ENCODE results near the gene EIF2D. TPM values are rescaled to one million over a fixed set of nuclear protein-coding genes. Genes with fewer than 3 reads are reported as not detected.
"Not testable (repeated sequence)": the region's sequence is repeated elsewhere in the genome, so short reads cannot be mapped to it uniquely, and the experiment has no call there.

EIF2D gene
- total RNA-seq, 3 donors from 2014 or later (not counting 1 experiment from before 2014, with no cell fraction given): 31.8 to 34.6 (median 32.7) TPM

GRCh38 chr1:206582537-206582936, 29.7 kb downstream of the EIF2D start:
- no peak for TF ChIP-seq CTCF (IDR thresholded peaks at IDR 0.05)
- H3K4me1 ChIP-seq (ENCODE audit: control insufficient read depth, insufficient read depth, low read length): peaks cover 65% of the 10 kb centered on the region
- no peaks in the 10 kb centered on the region for H3K9me3 ChIP-seq (ENCODE audit: control insufficient read depth, insufficient read depth, low read length)
- peak overlapping the region; percentile 90 to 100 for H3K27ac Mint-ChIP-seq
- H3K27ac ChIP-seq (ENCODE audit: low read length): peak overlapping the region; percentile 98
- no peaks in the 10 kb centered on the region for H3K27me3 Mint-ChIP-seq (ENCODE audit: low read depth in 2 of 2)
- intact Hi-C loops (cut with micrococcal nuclease): loop anchor here (5.0 kb wide), 1 partner anchor 1295 kb away; no protein-coding TSS in a partner anchor
- no peak overlapping the region for H3K4me3 ChIP-seq (ENCODE audit: low read length)
- DNase-seq (no peak), ATAC-seq (no peak)
- no peaks in the 10 kb centered on the region for H3K27me3 ChIP-seq (ENCODE audit: control insufficient read depth, insufficient read depth, low read length)
- peaks cover 70 to 74% of the 10 kb centered on the region in 2 donors for H3K4me1 Mint-ChIP-seq
- no peaks in the 10 kb centered on the region for H3K36me3 Mint-ChIP-seq
- 74% methylated on average over 5 of the region's 5 CpGs for WGBS (ENCODE audit: insufficient coverage)
- H3K9me3 Mint-ChIP-seq: no peaks in the 10 kb centered on the region
- peak overlapping the region; percentile 94 for H3K4me3 Mint-ChIP-seq
- H3K36me3 ChIP-seq (ENCODE audit: control insufficient read depth, insufficient read depth, low read length): peaks cover 66% of the 10 kb centered on the region

DNA sequence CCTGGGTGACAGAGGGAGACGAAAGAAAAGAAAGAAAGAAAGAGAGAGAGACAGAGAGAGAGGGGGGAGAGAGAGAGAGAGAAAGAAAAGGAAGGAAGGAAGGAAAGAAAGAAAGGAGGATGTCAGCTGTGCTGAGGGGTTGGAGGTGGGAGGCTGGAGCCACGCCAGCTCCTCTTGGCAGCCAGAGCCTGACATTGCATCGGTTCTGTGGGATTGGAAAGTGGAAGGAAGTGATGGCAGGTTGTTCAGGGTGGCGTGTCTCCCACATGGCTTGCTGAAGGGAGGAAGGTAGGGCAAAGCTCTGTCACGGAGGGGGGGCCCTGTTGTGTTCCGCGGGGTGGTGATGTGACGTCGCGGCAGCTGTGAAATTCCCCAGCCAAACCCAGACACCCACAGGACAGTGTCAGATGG, 30.7 kb downstream of the EIF2D start:
- no peak overlapping the region for H3K4me3 ChIP-seq (ENCODE audit: low read length)
- H3K4me1 ChIP-seq (ENCODE audit: control insufficient read depth, insufficient read depth, low read length): peaks cover 74% of the 10 kb centered on the region
- DNase-seq (peak; percentile 79 to 92), ATAC-seq (peak; percentile 53 to 77 (median 71))
- H3K27me3 ChIP-seq (ENCODE audit: control insufficient read depth, insufficient read depth, low read length): no peaks in the 10 kb centered on the region
- 8% methylated on average over 10 of the region's 10 CpGs for WGBS (ENCODE audit: insufficient coverage)
- Mint-ChIP-seq H3K27ac (peak overlapping the region; percentile 90 to 100), H3K27me3 (ENCODE audit: low read depth in 2 of 2) (no peaks in the 10 kb centered on the region), H3K36me3 (no peaks in the 10 kb centered on the region), H3K4me1 (peaks cover 78 to 80% of the 10 kb centered on the region in 2 donors), H3K4me3 (peak overlapping the region; percentile 94), H3K9me3 (no peaks in the 10 kb centered on the region)
- peak overlapping the region; percentile 98 for H3K27ac ChIP-seq (ENCODE audit: low read length)
- no peaks in the 10 kb centered on the region for H3K9me3 ChIP-seq (ENCODE audit: control insufficient read depth, insufficient read depth, low read length)
- intact Hi-C loops (cut with micrococcal nuclease): loop anchor here (2.0 to 5.0 kb wide), 2 partner anchors 77 to 1294 kb away; no protein-coding TSS in a partner anchor
- H3K36me3 ChIP-seq (ENCODE audit: control insufficient read depth, insufficient read depth, low read length): peaks cover 57% of the 10 kb centered on the region
- TF ChIP-seq CTCF (IDR thresholded peaks at IDR 0.05): no peak

- not testable (repeated sequence) for H3K9me3 Mint-ChIP-seq; H3K4me3 ChIP-seq (ENCODE audit: low read length); ATAC-seq; DNase-seq; H3K36me3 Mint-ChIP-seq; H3K9me3 ChIP-seq (ENCODE audit: control insufficient read depth, insufficient read depth, low read length); H3K27me3 Mint-ChIP-seq (ENCODE audit: low read depth in 2 of 2); H3K27me3 ChIP-seq (ENCODE audit: control insufficient read depth, insufficient read depth, low read length)
- Histone ChIP-seq H3K27ac (ENCODE audit: low read length) (peak overlapping the region; percentile 98), H3K4me1 (ENCODE audit: control insufficient read depth, insufficient read depth, low read length) (peaks cover 79% of the 10 kb centered on the region), H3K36me3 (ENCODE audit: control insufficient read depth, insufficient read depth, low read length) (peaks cover 52% of the 10 kb centered on the region)
- Mint-ChIP-seq H3K4me3 (peak overlapping the region; percentile 94), H3K27ac (peak overlapping the region; percentile 90 to 100), H3K4me1 (peaks cover 83 to 84% of the 10 kb centered on the region in 2 donors)
- intact Hi-C loops (cut with micrococcal nuclease): loop anchor here (2.0 to 5.0 kb wide), 2 partner anchors 76 to 1294 kb away; no protein-coding TSS in a partner anchor
- WGBS (ENCODE audit: insufficient coverage): 87% methylated on average over 7 of the region's 7 CpGs
Measured at GRCh38 chr1:206581114-206581497, 31.2 kb downstream of the EIF2D start.

DNA sequence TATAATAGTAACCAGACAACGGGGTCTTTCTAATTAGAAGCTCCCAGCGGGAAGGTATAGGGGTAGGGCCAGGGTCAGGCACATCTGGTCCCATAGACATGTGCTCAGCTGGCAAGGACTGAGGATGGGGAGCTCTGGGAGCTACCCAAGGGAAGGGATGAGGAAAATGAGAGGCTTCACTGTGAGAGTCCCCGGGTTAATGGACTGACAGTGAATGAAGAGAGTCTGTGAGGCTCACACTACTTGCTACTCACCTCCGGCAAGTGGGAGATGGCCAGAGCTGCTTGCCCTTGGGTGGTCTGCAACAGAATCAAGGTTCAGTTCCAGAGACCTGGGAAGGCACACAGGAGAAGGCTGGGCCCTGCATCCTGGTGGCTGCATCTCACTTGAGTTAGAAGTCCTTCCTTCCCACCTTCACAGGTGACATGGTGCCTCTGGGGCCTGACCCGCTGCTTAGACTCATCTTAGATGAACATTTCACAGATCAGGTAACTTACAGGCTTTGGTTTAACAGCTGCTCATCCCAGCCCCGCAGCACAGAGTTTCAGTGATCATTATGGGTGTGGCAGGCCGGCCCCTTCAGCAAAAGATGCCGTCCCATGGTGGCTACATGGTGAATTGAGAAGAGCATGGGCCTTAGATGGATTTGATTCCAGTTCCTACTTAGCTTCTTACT, 31.7 kb downstream of the EIF2D start:
- peak overlapping the region; percentile 94 for H3K4me3 Mint-ChIP-seq
- H3K27ac Mint-ChIP-seq: peak overlapping the region; percentile 90 to 100
- Histone ChIP-seq H3K4me1 (ENCODE audit: control insufficient read depth, insufficient read depth, low read length) (peaks cover 84% of the 10 kb centered on the region), H3K27ac (ENCODE audit: low read length) (peak overlapping the region; percentile 98), H3K4me3 (ENCODE audit: low read length) (peak overlapping the region; percentile 1), H3K27me3 (ENCODE audit: control insufficient read depth, insufficient read depth, low read length) (no peaks in the 10 kb centered on the region), H3K9me3 (ENCODE audit: control insufficient read depth, insufficient read depth, low read length) (no peaks in the 10 kb centered on the region), H3K36me3 (ENCODE audit: control insufficient read depth, insufficient read depth, low read length) (peaks cover 47% of the 10 kb centered on the region)
- no peaks in the 10 kb centered on the region for H3K9me3 Mint-ChIP-seq
- H3K36me3 Mint-ChIP-seq: no peaks in the 10 kb centered on the region
- no peak for TF ChIP-seq CTCF (IDR thresholded peaks at IDR 0.05)
- DNase-seq (no peak), ATAC-seq (peak in 2 of 3 donors; percentile 3 to 16)
- 54% methylated on average over 8 of the region's 8 CpGs for WGBS (ENCODE audit: insufficient coverage)
- no peaks in the 10 kb centered on the region for H3K27me3 Mint-ChIP-seq (ENCODE audit: low read depth in 2 of 2)
- peaks cover 88 to 90% of the 10 kb centered on the region in 2 donors for H3K4me1 Mint-ChIP-seq
- intact Hi-C loops (cut with micrococcal nuclease): loop anchor here (1.0 to 5.0 kb wide), 3 partner anchors 24 to 1293 kb away; no protein-coding TSS in a partner anchor
